Measurements from ENCODE around the gene PSMA6. TPM values are rescaled to one million over a fixed set of nuclear protein-coding genes. Genes with fewer than 3 reads are reported as not detected.

PSMA6 gene
- total RNA-seq, 1 donor, result 153 TPM

DNA sequence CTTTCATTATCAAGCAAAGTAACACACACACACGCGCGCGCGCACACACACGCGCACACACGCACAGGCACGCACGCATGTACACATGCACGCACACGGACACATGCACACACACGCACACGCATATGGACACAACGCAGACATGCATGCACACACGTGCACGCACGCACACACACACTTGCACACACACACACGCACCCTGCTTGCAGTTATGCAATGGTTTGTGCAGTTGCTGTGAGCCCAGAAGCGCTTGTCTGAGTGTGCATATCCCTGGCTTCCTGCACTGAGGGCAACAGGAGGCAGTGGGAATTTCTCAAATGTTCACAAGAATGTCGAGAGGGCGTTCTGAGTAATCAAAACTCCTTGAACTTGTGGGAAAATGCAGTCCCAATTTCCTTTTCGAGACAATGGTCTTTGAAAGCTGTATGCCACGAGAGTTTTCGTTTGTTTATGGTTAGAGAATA, 70.8 kb downstream of the PSMA6 start:
- no peak for DNase-seq (ENCODE audit: low read depth in 2 of 3, low spot score in 2 of 3)

DNA sequence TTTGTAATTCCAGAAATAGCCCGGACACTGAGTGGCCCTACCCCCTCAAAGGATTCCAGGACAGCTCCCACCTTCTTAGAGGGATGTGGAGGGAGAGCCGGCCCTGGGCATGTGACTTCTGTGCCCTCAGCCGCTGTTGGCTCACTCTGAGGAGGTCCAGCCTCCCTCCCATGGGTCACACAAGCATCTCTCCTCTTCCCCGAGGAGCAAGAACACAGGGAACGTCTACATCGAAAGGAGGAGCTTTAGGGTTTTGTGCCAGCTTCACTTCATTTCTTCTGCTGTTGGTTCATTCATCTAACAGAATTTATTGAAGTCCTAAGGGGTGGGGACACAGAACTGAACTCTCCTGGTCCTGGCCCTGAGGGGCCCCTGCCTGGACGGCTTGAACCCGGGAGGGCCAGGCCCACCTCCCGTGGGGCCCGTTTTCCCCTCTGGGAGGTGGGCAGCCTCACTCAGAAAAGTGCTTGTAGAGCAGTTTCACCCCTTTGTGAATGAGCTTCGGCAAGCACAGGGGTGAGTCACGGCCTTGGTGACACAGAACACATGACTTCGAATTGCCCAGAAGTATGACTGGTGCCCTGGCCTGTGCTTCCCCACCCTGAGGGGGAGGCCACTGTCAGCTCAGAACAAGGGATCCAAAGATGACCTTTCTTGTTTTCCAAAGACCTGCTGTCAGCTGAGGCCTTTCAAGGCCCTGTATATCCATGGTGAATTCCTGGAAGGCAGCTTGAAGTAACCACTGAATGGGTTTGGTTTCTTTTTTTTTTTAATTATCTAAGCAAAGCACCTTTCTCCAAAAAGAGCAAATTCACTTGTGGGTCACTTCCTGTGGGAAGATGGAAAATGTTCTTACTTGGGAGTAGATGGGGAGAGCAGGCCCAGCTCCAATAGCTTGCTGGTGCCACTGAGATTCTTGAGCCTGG, 73.2 kb downstream of the PSMA6 start:
- peak in 2 of 3 donors; percentile 79 to 86 for DNase-seq (ENCODE audit: low read depth in 2 of 3, low spot score in 2 of 3)

DNA sequence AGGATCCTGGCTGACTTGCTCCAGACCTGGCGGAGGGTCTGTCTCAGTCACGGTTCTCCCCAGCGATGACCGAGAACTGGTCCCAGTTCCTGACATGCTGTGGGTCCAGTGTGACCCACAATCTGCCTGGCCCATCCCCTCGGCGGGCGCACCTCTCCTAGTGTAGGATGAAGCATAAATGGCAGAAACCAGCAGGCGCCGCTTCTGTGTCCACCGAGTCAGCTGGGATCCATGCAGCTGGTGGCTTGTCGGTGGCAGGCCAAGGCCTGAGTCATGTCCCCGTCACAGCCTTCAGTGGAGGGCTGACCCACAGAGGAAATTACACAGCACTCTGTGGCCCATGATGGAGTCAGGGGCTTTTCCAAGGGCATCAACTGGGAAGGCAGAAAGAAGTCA, 73.9 kb downstream of the PSMA6 start:
- peak in 2 of 3 donors; percentile 87 to 89 for DNase-seq (ENCODE audit: low read depth in 2 of 3, low spot score in 2 of 3)

DNA sequence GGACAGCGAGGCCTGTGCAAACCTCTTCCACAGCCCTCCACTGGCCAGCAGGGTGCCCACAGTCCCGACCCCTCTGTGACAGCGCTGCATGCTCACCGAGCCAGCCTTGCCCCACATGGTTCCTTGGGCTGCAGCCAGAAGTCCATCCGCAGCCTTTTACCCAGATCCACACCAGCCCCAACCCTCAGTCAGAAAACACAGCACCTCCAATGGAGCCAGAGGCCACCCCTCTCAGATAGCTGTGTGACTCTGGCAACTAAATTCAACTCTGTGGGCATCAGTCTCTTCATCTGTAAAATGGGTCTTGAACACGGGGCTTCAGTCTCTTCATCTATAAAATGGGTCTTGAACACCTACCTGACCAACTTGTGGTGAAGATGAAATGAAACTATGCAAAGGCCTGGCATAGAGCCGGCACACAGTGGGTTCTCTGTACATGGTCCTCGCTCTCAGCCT, 74.4 kb downstream of the PSMA6 start:
- DNase-seq (ENCODE audit: low read depth in 2 of 3, low spot score in 2 of 3), result no peak

DNA sequence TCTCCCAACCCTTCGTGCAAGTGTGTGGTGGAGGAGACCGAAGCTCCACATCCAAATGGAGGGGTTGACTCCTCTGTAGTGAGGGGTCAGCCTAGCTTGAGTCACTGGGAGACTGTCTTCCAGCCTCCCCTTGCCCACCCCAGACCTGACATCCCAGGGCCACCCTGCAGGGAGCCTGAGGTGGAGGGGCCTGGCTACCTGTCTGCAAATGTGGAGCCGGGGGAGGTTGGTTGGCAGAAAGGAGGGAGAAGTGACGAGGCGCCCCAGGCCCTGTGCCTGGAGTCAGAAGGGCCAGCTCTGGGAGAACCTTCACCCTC, 74.8 kb downstream of the PSMA6 start:
- DNase-seq (ENCODE audit: low read depth in 2 of 3, low spot score in 2 of 3), result no peak

Other genes starting within 250 kb of the PSMA6 start
- 16.7 TPM for gene FAM177A1, start 246.1 kb upstream of the PSMA6 start, total RNA-seq
- 10.0 TPM for gene PPP2R3C, start 170.4 kb upstream of the PSMA6 start, total RNA-seq
- 43.1 TPM for gene PRORP, start 169.8 kb upstream of the PSMA6 start, total RNA-seq
- 866 TPM for gene NFKBIA, start 112.4 kb downstream of the PSMA6 start, total RNA-seq
- gene INSM2, start 241.8 kb downstream of the PSMA6 start, total RNA-seq, result not detected

All from hematopoietic multipotent progenitor cell (in vitro differentiated cells).